Measurements from ENCODE around the gene TRAF2. TPM values are rescaled to one million over a fixed set of nuclear protein-coding genes. Genes with fewer than 3 reads are reported as not detected.
A peak's percentile ranks its signal among the peaks of the same experiment; 100 is the strongest.

Gene TRAF2
- total and polyA plus RNA-seq, 2 of the 13 experiments (the other 11 are each of a cell fraction or from before 2014, with no cell fraction given) = 12.4 to 13.6 TPM

- TF ChIP-seq SRSF4 (IDR thresholded peaks at IDR 0.05; ENCODE audit: low read depth, low read length, poor library complexity, severe bottlenecking) (no peak), CHD4 (IDR thresholded peaks at IDR 0.05; ENCODE audit: borderline replicate concordance, low read length) (no peak), XRCC5 (optimal IDR thresholded peaks at IDR 0.05; ENCODE audit: low read length) (peak; percentile 16), NR2F6 (IDR thresholded peaks at IDR 0.05) (no peak), NR2F6 (CRISPR knock-in tag; IDR thresholded peaks at IDR 0.05) (0 out of 2 replicates have a peak, but pooled peaks have one; percentile 27), ZNF513 (CRISPR knock-in tag; conservative IDR thresholded peaks at IDR 0.05) (no peak), ZNF546 (CRISPR knock-in tag; conservative IDR thresholded peaks at IDR 0.05) (no peak), NR2F1 (CRISPR knock-in tag; IDR thresholded peaks at IDR 0.05) (no peak), ZNF160 (CRISPR knock-in tag; IDR thresholded peaks at IDR 0.05) (no peak), ZNF709 (CRISPR knock-in tag; IDR thresholded peaks at IDR 0.05) (no peak), ATRX (CRISPR knock-in tag; IDR thresholded peaks at IDR 0.05; ENCODE audit: borderline replicate concordance) (no peak), POLR2G (IDR thresholded peaks at IDR 0.05; ENCODE audit: low read depth, low read length) (no peak)
- TF ChIP-seq, protein P1, sequence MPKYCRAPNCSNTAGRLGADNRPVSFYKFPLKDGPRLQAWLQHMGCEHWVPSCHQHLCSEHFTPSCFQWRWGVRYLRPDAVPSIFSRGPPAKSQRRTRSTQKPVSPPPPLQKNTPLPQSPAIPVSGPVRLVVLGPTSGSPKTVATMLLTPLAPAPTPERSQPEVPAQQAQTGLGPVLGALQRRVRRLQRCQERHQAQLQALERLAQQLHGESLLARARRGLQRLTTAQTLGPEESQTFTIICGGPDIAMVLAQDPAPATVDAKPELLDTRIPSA (CRISPR knock-in tag; IDR thresholded peaks at IDR 0.05; ENCODE audit: borderline replicate concordance) = no peak
Observed at GRCh38 chr9:136971746-136972145, 85.4 kb downstream of the TRAF2 start (continued).
